A549 (cell line): Measurements from ENCODE around the gene KRT71. TPM values are rescaled to one million over a fixed set of nuclear protein-coding genes. Genes with fewer than 3 reads are reported as not detected.
"Not testable (repeated sequence)": the region's sequence is repeated elsewhere in the genome, so short reads cannot be mapped to it uniquely, and the experiment has no call there.

Source experiments
- ATAC-seq, 2 experiments: fragments of 200-7000 bp in 1 of 2; fragments of >200 bp in 1 of 2; cut with Nextera tagmentation in 1 of 2; cut with Tn5 transposase in 1 of 2; 3 replicates each; pipeline versions ENCODE4 v1.8.0 to v1.9.1; 2018 to 2020; ENCODE audit warnings: mild to moderate bottlenecking in 1 of 2, moderate library complexity in 1 of 2
- CTCF ChIA-PET: fragments of 300-600 bp; sonication (Branson Sonifier 250); formaldehyde crosslinking; extraction: SDS; loops from one replicate; lab custom pipeline; 2021; ENCODE audit warnings: antibody characterized with exemption, inconsistent platforms; lab: Yijun Ruan, JAX
- POLR2A ChIA-PET: fragments of 350-600 bp; formaldehyde crosslinking; extraction: SDS; loops from one replicate; lab custom pipeline; 2021; ENCODE audit warnings: antibody characterized with exemption, inconsistent platforms; lab: Yijun Ruan, JAX
- DNase-seq, 2 experiments: peaks; one replicate each; pipeline versions ENCODE4 v3.0.0 to v3.0.0-alpha.2; 2011 to 2016; ENCODE audit warnings: low read depth in 1 of 2, low spot score in 1 of 2
- FAIRE-seq: peaks from 2 replicates; lab custom pipeline; 2011; peaks lifted over from hg19 to GRCh38; lab: Jason Lieb, UNC
- H3K27ac ChIP-seq, 2 experiments: fragments of >200 bp; sonication (Bioruptor Twin); formaldehyde crosslinking; 3 replicates each; pipeline ENCODE4 v1.5.1; 2016 to 2017
- H3K4me1 ChIP-seq: fragments of >200 bp; sonication (Bioruptor Twin); formaldehyde crosslinking; 3 replicates; pipeline ENCODE4 v1.6.1; 2016
- H3K4me2 ChIP-seq: fragments of >200 bp; sonication (Bioruptor Twin); formaldehyde crosslinking; 3 replicates; pipeline ENCODE4 v1.6.1; 2016
- H3K4me3 ChIP-seq: fragments of >200 bp; sonication (Bioruptor Twin); formaldehyde crosslinking; 3 replicates; pipeline ENCODE4 v1.5.1; 2016
- H3K9me3 ChIP-seq: fragments of >200 bp; sonication (Bioruptor Twin); formaldehyde crosslinking; 3 replicates; pipeline ENCODE4 v1.6.1; 2016
- CBX2 ChIP-seq: fragments of 200-600 bp; sonication (generic); IDR thresholded peaks from 2 replicates; pipeline ENCODE4 v1.6.1; 2016; ENCODE audit warnings: low read depth, mild to moderate bottlenecking, borderline replicate concordance
- CHD2 ChIP-seq: fragments of 150-350 bp; IDR thresholded peaks from 2 replicates; pipeline ENCODE4 v1.6.1; 2014; ENCODE audit warnings: low read length; ENCODE audit not compliant: partially characterized antibody
- EHMT2 ChIP-seq: fragments of 200-600 bp; sonication (generic); IDR thresholded peaks from 2 replicates; pipeline ENCODE4 v1.6.1; 2016; ENCODE audit warnings: antibody characterized with exemption, low read depth, mild to moderate bottlenecking, moderate library complexity
- EP300 ChIP-seq, 2 experiments: fragments of >200 bp; sonication (Bioruptor Twin); formaldehyde crosslinking; IDR thresholded peaks; 2 replicates in 1 of 2; 3 replicates in 1 of 2; pipeline ENCODE4 v1.6.1; 2016 to 2017
- FOSL2 ChIP-seq, 2 experiments: fragments of 450-650 bp in 1 of 2; fragments of >200 bp in 1 of 2; sonication (Bioruptor Twin) in 1 of 2; formaldehyde crosslinking; IDR thresholded peaks; 2 replicates each; pipeline versions ENCODE4 v1.5.0 to v1.6.1; 2016 to 2020; ENCODE audit warnings: mild to moderate bottlenecking in 1 of 2, moderate library complexity in 1 of 2
- FOXS1 ChIP-seq: fragments of 250-450 bp; sonication (Bioruptor Pico); IDR thresholded peaks from 2 replicates; pipeline ENCODE4 v1.5.0; 2020; ENCODE audit warnings: mild to moderate bottlenecking, moderate library complexity
- HOXA7 ChIP-seq: fragments of 250-450 bp; sonication (Bioruptor Pico); IDR thresholded peaks from 2 replicates; pipeline ENCODE4 v1.5.0; 2020; ENCODE audit warnings: mild to moderate bottlenecking, moderate library complexity
- HOXB5 ChIP-seq: fragments of 250-450 bp; sonication (Bioruptor Pico); IDR thresholded peaks from 2 replicates; pipeline ENCODE4 v1.5.0; 2020; ENCODE audit warnings: mild to moderate bottlenecking, moderate library complexity
- JUN ChIP-seq, 2 experiments: fragments of >200 bp; sonication (Bioruptor Twin); formaldehyde crosslinking; IDR thresholded peaks; 2 replicates in 1 of 2; 3 replicates in 1 of 2; pipeline ENCODE4 v1.6.1; 2016 to 2017
- JUNB ChIP-seq: fragments of >200 bp; sonication (Bioruptor Twin); formaldehyde crosslinking; IDR thresholded peaks from 2 replicates; pipeline ENCODE4 v1.6.1; 2016
- KDM5A ChIP-seq: fragments of 200-600 bp; sonication (generic); IDR thresholded peaks from 2 replicates; pipeline ENCODE4 v1.6.1; 2016; ENCODE audit warnings: antibody characterized with exemption, mild to moderate bottlenecking
- MAZ ChIP-seq: fragments of 150-350 bp; IDR thresholded peaks from 2 replicates; pipeline ENCODE4 v1.6.1; 2014; ENCODE audit warnings: antibody characterized with exemption, low read depth, low read length, borderline replicate concordance
- MYC ChIP-seq: IDR thresholded peaks from 2 replicates; pipeline ENCODE4 v1.6.1; 2012; ENCODE audit warnings: mild to moderate bottlenecking, inconsistent platforms, low read length, improper control_type of control experiment, borderline replicate concordance
- NFE2L2 ChIP-seq: fragments of 150-350 bp; conservative IDR thresholded peaks from 2 replicates; pipeline ENCODE4 v1.6.1; 2014; ENCODE audit warnings: low read length
- NPAS2 ChIP-seq: fragments of 250-450 bp; sonication (Bioruptor Pico); IDR thresholded peaks from 2 replicates; pipeline ENCODE4 v1.8.0; 2022; ENCODE audit warnings: mild to moderate bottlenecking, moderate library complexity, borderline replicate concordance
- PHF8 ChIP-seq: fragments of 200-600 bp; sonication (generic); IDR thresholded peaks from 2 replicates; pipeline ENCODE4 v1.6.1; 2016; ENCODE audit warnings: low read depth, mild to moderate bottlenecking, antibody characterized with exemption, moderate library complexity, borderline replicate concordance
- POLR2A ChIP-seq: IDR thresholded peaks from 2 replicates; pipeline ENCODE4 v1.6.1; 2012; ENCODE audit warnings: mild to moderate bottlenecking, low read length
- RARB ChIP-seq: fragments of 250-450 bp; sonication (Bioruptor Pico); IDR thresholded peaks from 2 replicates; pipeline ENCODE4 v1.8.0; 2021; ENCODE audit warnings: mild to moderate bottlenecking, moderate library complexity
- RNF2 ChIP-seq: fragments of 200-600 bp; sonication (generic); IDR thresholded peaks from 2 replicates; pipeline ENCODE4 v1.6.1; 2016; ENCODE audit warnings: low read depth, mild to moderate bottlenecking, antibody characterized with exemption, moderate library complexity, borderline replicate concordance
- SREBF2 ChIP-seq: fragments of 450-650 bp; IDR thresholded peaks from 2 replicates; pipeline ENCODE4 v1.6.1; 2014; ENCODE audit warnings: mild to moderate bottlenecking, moderate library complexity
- ZC3H11A ChIP-seq: fragments of 450-650 bp; IDR thresholded peaks from 2 replicates; pipeline ENCODE4 v1.6.1; 2014; ENCODE audit warnings: antibody characterized with exemption, mild to moderate bottlenecking
- ZFP36 ChIP-seq: fragments of 450-650 bp; IDR thresholded peaks from 2 replicates; pipeline ENCODE4 v1.6.1; 2014; ENCODE audit warnings: borderline replicate concordance; ENCODE audit not compliant: partially characterized antibody
- ZNF302 ChIP-seq: fragments of 250-450 bp; sonication (Bioruptor Pico); IDR thresholded peaks from 2 replicates; pipeline ENCODE4 v1.9.0; 2021; ENCODE audit warnings: inconsistent platforms, mild to moderate bottlenecking, moderate library complexity
- ZSCAN20 ChIP-seq: fragments of 250-450 bp; sonication (Bioruptor Pico); IDR thresholded peaks from 2 replicates; pipeline ENCODE4 v1.8.0; 2022; ENCODE audit warnings: mild to moderate bottlenecking, moderate library complexity
- whole genome bisulfite sequencing: methylation state at CpG from one replicate; pipeline ENCODE4 v1.1.6; 2017; ENCODE audit errors: missing lambda C conversion rate; 5-methylcytosine and 5-hydroxymethylcytosine counted together
- polyA plus RNA-seq, 4 experiments: library from polyadenylated mRNA; depleted of rRNA in 3 of 4; stranded (reverse); fragments of >200 nt; fragmentation: RNase III in 1 of 4; extraction: RNeasy Plus Mini Kit Qiagen cat#74134 plus additional on column Dnase treatment in 1 of 4; gene quantifications; 2 replicates in 3 of 4; 3 replicates in 1 of 4; pipeline ENCODE4 v1.2.3, GENCODE V29; 2011 to 2017
- TF ChIP-seq, protein P1 (sequence below): fragments of 150-350 bp; IDR thresholded peaks from 2 replicates; pipeline ENCODE4 v1.6.1; 2014; ENCODE audit warnings: low read depth, mild to moderate bottlenecking, low read length
- TF ChIP-seq, protein P2 (sequence below): fragments of >200 bp; sonication (Bioruptor Twin); formaldehyde crosslinking; IDR thresholded peaks from 2 replicates; pipeline ENCODE4 v1.6.1; 2016

The KRT71 gene
- polyA plus RNA-seq, 2 of the 4 experiments (the other 2 are of a cell fraction), result not detected

- Histone ChIP-seq H3K4me1 (peaks cover 3% of the 10 kb centered on the region; the same call in 1 of the 3 replicates), H3K9me3 (no peaks in the 10 kb centered on the region), H3K4me2 (no peak overlapping the region), H3K27ac (no peak overlapping the region), H3K4me3 (no peak overlapping the region)
- whole genome bisulfite sequencing, result 6% methylated on average over 2 of the region's 2 CpGs
- TF ChIP-seq, protein P1, sequence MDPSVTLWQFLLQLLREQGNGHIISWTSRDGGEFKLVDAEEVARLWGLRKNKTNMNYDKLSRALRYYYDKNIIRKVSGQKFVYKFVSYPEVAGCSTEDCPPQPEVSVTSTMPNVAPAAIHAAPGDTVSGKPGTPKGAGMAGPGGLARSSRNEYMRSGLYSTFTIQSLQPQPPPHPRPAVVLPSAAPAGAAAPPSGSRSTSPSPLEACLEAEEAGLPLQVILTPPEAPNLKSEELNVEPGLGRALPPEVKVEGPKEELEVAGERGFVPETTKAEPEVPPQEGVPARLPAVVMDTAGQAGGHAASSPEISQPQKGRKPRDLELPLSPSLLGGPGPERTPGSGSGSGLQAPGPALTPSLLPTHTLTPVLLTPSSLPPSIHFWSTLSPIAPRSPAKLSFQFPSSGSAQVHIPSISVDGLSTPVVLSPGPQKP, result no peak
- TF ChIP-seq RARB (CRISPR knock-in tag) (no peak), SREBF2 (no peak), ZSCAN20 (CRISPR knock-in tag) (no peak), ZFP36 (no peak), NPAS2 (CRISPR knock-in tag) (no peak), NFE2L2 (no peak), ZC3H11A (no peak), CHD2 (no peak), KDM5A (no peak)
- POLR2A ChIA-PET, result no interaction called here
- DNase-seq (no peak), ATAC-seq (no peak), FAIRE-seq (no peak)
- CTCF ChIA-PET, result interaction anchor here (1.8 kb wide), 1 partner anchor 17 kb away, joined by 6 read pairs; no protein-coding TSS in a partner anchor
Measured at GRCh38 chr12:52600071-52600470, 47.1 kb upstream of the KRT71 start.

DNA sequence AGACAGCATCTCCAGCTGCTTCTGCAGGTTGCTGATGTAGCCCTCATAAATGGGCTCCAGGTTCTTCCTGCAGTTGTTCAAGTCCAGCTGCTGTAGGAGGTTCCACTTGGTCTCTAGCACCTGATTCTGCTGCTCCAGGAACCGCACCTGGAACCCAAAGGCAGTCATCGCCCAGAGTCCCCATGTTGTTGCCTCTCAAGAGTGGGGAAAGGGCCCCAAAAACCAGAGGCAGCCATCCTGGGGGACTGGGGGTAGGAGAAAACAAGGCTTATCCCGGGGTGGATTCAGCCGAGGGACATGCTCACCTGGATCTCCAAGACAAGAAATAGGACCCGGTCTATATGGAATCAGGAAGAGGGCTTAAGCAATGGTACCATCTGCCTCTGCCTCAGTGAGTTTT, 46.0 kb upstream of the KRT71 start:
- TF ChIP-seq JUN (IDR thresholded peaks at IDR 0.05) (no peak), CBX2 (no peak), MAZ (no peak), ZC3H11A (no peak), ZNF302 (CRISPR knock-in tag) (no peak), POLR2A (no peak), HOXB5 (CRISPR knock-in tag) (no peak), RARB (CRISPR knock-in tag) (no peak), JUNB (no peak), EHMT2 (no peak), RNF2 (no peak), FOSL2 (IDR thresholded peaks at IDR 0.05) (no peak), FOSL2 (CRISPR knock-in tag; IDR thresholded peaks at IDR 0.05) (no peak), MYC (no peak), EP300 (IDR thresholded peaks at IDR 0.05) (no peak), PHF8 (no peak), HOXA7 (CRISPR knock-in tag) (no peak), FOXS1 (no peak)
- TF ChIP-seq, protein P2, sequence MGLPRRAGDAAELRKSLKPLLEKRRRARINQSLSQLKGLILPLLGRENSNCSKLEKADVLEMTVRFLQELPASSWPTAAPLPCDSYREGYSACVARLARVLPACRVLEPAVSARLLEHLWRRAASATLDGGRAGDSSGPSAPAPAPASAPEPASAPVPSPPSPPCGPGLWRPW, result no peak
- ATAC-seq (no peak), FAIRE-seq (no peak), DNase-seq (no peak)
- POLR2A ChIA-PET, result no interaction called here
- Histone ChIP-seq H3K4me1 (peaks cover 3% of the 10 kb centered on the region; the same call in 1 of the 3 replicates), H3K9me3 (no peaks in the 10 kb centered on the region), H3K4me3 (no peak overlapping the region), H3K27ac (no peak overlapping the region), H3K4me2 (no peak overlapping the region)
- CTCF ChIA-PET, result interaction anchor here (0.8 to 1.8 kb wide), 2 partner anchors 16 to 267 kb away, joined by 3 to 6 read pairs; no protein-coding TSS in a partner anchor
- WGBS, result 55% methylated on average over 5 of the region's 5 CpGs

GRCh38 chr12:52594237-52594636, 41.3 kb upstream of the KRT71 start:
- H3K9me3 ChIP-seq, H3K27ac ChIP-seq, FAIRE-seq, H3K4me1 ChIP-seq, DNase-seq, H3K4me2 ChIP-seq, H3K4me3 ChIP-seq, ATAC-seq, POLR2A ChIA-PET: not testable (repeated sequence)
- CTCF ChIA-PET, result interaction anchor here (0.6 to 3.4 kb wide), 3 partner anchors 11 to 284 kb away, joined by 3 to 16 read pairs (median 4); no protein-coding TSS in a partner anchor
- 48% methylated on average over 4 of the region's 4 CpGs for WGBS
